Mesendoderm (in vitro differentiated cells): ENCODE results near the gene GALNT5.

Experiments
- DNase-seq: peaks from one replicate; pipeline ENCODE4 v3.0.0; 2013
- H2AK5ac ChIP-seq: 2 replicates; pipeline ENCODE4 v1.6.1; 2013; ENCODE audit warnings: low read length, inconsistent platforms
- H2BK120ac ChIP-seq: 2 replicates; pipeline ENCODE4 v1.6.1; 2013; ENCODE audit warnings: low read depth, mild to moderate bottlenecking, low read length, moderate library complexity, mixed read lengths
- H2BK15ac ChIP-seq: replicated peaks from 2 replicates; pipeline ENCODE4 v1.6.1; 2013; ENCODE audit warnings: low read depth, mild to moderate bottlenecking, moderate library complexity
- H2BK5ac ChIP-seq: 2 replicates; pipeline ENCODE4 v1.6.1; 2013; ENCODE audit warnings: low read length, inconsistent platforms
- H3K18ac ChIP-seq: 2 replicates; pipeline ENCODE4 v1.6.1; 2013; ENCODE audit warnings: mild to moderate bottlenecking, low read length, mixed read lengths
- H3K23ac ChIP-seq: one replicate; pipeline ENCODE4 v1.6.1; 2013; ENCODE audit warnings: low read length
- H3K27ac ChIP-seq: 2 replicates; pipeline ENCODE4 v1.5.1; 2013; ENCODE audit warnings: low read depth, mild to moderate bottlenecking, inconsistent platforms, low read length, moderate library complexity
- H3K27me3 ChIP-seq: 2 replicates; pipeline ENCODE4 v1.6.1; 2013; ENCODE audit warnings: low read length, control low read depth, mild to moderate bottlenecking, inconsistent platforms; ENCODE audit not compliant: insufficient read depth, poor library complexity
- H3K36me3 ChIP-seq: 2 replicates; pipeline ENCODE4 v1.6.1; 2013; ENCODE audit warnings: low read length, inconsistent platforms; ENCODE audit not compliant: control insufficient read depth, insufficient read depth
- H3K4ac ChIP-seq: one replicate; pipeline ENCODE4 v1.6.1; 2013; ENCODE audit warnings: low read depth, mild to moderate bottlenecking, low read length, moderate library complexity
- H3K4me1 ChIP-seq: 2 replicates; pipeline ENCODE4 v1.6.1; 2013; ENCODE audit warnings: low read depth, low read length, inconsistent platforms; ENCODE audit not compliant: control insufficient read depth
- H3K4me2 ChIP-seq: 2 replicates; pipeline ENCODE4 v1.6.1; 2013; ENCODE audit warnings: low read length
- H3K4me3 ChIP-seq: 2 replicates; pipeline ENCODE4 v1.5.1; 2013; ENCODE audit warnings: mild to moderate bottlenecking, low read length
- H3K56ac ChIP-seq: one replicate; pipeline ENCODE4 v1.6.1; 2013; ENCODE audit warnings: low read length
- H3K79me1 ChIP-seq: 2 replicates; pipeline ENCODE4 v1.6.1; 2013; ENCODE audit warnings: low read length, inconsistent platforms
- H3K79me2 ChIP-seq: 2 replicates; pipeline ENCODE4 v1.6.1; 2013; ENCODE audit warnings: mild to moderate bottlenecking, low read length; ENCODE audit not compliant: control insufficient read depth, insufficient read depth
- H3K9ac ChIP-seq: 2 replicates; pipeline ENCODE4 v1.6.1; 2013; ENCODE audit warnings: low read length, inconsistent platforms
- H4K5ac ChIP-seq: one replicate; pipeline ENCODE4 v1.6.1; 2013; ENCODE audit warnings: low read length
- H4K8ac ChIP-seq: one replicate; pipeline ENCODE4 v1.6.1; 2013; ENCODE audit warnings: low read depth, mild to moderate bottlenecking, control low read depth, low read length, moderate library complexity
- WGBS: extraction: QIAGEN DNeasy Blood & Tissue Kit; methylation state at CpG from one replicate; pipeline ENCODE4 v1.1.7; 2013; ENCODE audit warnings: low lambda C conversion rate, missing lambda C conversion rate; ENCODE audit not compliant: insufficient coverage; ENCODE audit errors: extremely low coverage; 5-methylcytosine and 5-hydroxymethylcytosine counted together

The GALNT5 gene

DNA sequence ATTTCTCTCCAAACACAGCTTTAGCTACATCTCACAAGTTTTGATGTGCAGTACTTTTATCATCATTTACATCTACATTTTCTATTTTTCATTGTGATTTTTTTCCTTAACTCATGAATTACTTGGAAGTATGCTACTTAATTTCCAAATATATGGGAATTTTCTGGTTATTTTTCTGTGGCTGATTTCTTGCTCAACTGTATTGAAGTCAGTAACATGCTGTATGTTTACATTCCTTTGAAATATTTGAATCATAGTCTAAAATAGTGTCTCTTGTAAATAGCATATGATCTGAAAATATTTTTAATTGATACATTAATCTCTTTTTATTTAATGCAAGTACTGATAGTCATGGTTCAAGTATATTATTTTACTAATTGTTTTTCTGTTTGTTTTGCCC is 26.0 kb upstream of the GALNT5 start:
- Histone ChIP-seq H2BK120ac (no peak overlapping the region), H4K8ac (no peak overlapping the region), H3K4me1 (no peaks in the 10 kb centered on the region), H4K5ac (no peak overlapping the region), H2BK15ac (no peak overlapping the region), H2AK5ac (no peak overlapping the region), H3K79me1 (no peaks in the 10 kb centered on the region), H3K27me3 (no peaks in the 10 kb centered on the region), H2BK5ac (no peak overlapping the region), H3K4ac (no peak overlapping the region), H3K27ac (no peak overlapping the region), H3K18ac (no peak overlapping the region), H3K56ac (no peak overlapping the region), H3K4me3 (no peak overlapping the region), H3K9ac (no peak overlapping the region), H3K36me3 (no peaks in the 10 kb centered on the region), H3K4me2 (no peak overlapping the region), H3K79me2 (no peaks in the 10 kb centered on the region), H3K23ac (no peak overlapping the region)
- no peak for DNase-seq

DNA sequence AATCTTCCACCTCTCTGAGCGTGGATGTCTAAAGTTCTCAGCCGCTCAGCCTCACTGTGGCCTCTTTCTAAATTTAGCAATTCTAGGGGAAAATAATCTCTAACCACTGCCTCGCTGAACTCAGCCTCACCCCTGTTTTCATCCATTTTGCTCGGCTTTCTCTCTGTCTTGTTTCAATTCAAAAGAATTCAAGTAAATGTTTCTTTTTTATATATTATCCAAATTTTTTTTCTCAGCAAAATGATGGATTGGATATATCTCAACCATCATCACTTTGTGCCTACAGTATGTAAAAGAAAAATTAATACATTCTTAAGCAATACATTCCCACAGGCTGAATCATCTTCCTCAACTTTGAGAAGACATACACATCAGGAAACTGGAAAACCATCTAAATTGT is 24.0 kb upstream of the GALNT5 start:
- WGBS: no CpG with 5 or more reads among the region's 4 CpGs
- no peak overlapping the region for H2BK120ac ChIP-seq

DNA sequence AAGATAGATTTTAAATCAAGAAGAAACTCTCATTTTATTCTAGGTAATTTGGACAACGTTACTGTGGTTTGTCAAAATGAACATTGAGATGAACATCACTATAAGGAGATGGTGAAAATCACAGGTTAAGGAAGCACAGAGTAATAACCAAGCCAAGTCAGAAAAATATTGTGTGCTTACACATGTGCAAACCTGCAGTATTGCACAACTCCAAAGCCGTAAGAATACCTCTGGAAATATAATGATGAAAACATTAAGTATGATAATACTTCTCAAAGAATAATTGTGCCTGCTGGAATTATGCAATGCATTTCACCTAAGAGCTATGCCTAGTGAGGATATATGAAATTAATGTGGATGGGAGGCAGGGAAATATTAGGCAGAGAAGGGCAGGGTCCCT is 21.1 kb upstream of the GALNT5 start:
- Histone ChIP-seq H3K18ac (no peak overlapping the region), H3K27ac (no peak overlapping the region), H2AK5ac (no peak overlapping the region), H3K9ac (no peak overlapping the region), H3K4ac (no peak overlapping the region), H4K8ac (no peak overlapping the region), H3K36me3 (no peaks in the 10 kb centered on the region), H3K23ac (no peak overlapping the region), H2BK15ac (no peak overlapping the region), H3K4me2 (no peak overlapping the region), H3K4me1 (no peaks in the 10 kb centered on the region), H3K4me3 (no peak overlapping the region), H3K79me2 (no peaks in the 10 kb centered on the region), H3K27me3 (no peaks in the 10 kb centered on the region), H3K79me1 (no peaks in the 10 kb centered on the region), H4K5ac (no peak overlapping the region), H3K56ac (no peak overlapping the region), H2BK5ac (no peak overlapping the region), H2BK120ac (no peak overlapping the region)
- DNase-seq: no peak
- no CpG with 5 or more reads among the region's 2 CpGs for WGBS

More for the DNA sequence above, 24.0 kb upstream of the GALNT5 start:
- H3K9ac ChIP-seq: no peak overlapping the region
- no peaks in the 10 kb centered on the region for H3K36me3 ChIP-seq
- H3K23ac ChIP-seq: no peak overlapping the region
- DNase-seq: no peak
- no peak overlapping the region for H3K18ac ChIP-seq
- H2AK5ac ChIP-seq: no peak overlapping the region
- no peak overlapping the region for H3K4me3 ChIP-seq
- no peak overlapping the region for H2BK5ac ChIP-seq
- no peaks in the 10 kb centered on the region for H3K79me2 ChIP-seq
- no peak overlapping the region for H3K4me2 ChIP-seq
- H4K8ac ChIP-seq: no peak overlapping the region
- no peaks in the 10 kb centered on the region for H3K79me1 ChIP-seq
- no peak overlapping the region for H3K4ac ChIP-seq
- H2BK15ac ChIP-seq: no peak overlapping the region
- H3K27me3 ChIP-seq: no peaks in the 10 kb centered on the region
- no peaks in the 10 kb centered on the region for H3K4me1 ChIP-seq
- no peak overlapping the region for H3K27ac ChIP-seq
- H4K5ac ChIP-seq: no peak overlapping the region
- no peak overlapping the region for H3K56ac ChIP-seq

DNA sequence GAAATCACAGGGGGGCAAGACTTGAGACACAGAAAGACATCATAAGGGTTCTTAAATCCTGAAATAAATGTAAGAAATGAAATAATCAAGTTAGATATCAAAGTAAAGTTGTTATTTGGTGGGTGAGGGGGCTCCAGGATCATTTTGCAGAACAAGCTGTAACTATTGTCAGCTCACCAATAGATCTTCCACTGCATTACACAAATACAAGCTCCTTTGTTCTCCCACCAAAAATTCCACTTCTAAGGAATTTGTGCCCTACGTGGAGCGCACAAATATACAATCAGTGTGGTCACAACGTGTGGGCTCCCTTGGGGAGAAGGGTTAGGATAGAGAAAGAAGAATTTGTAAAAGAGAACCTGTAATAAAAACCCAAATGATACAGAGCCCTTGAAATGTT is 19.2 kb upstream of the GALNT5 start:
- H4K8ac ChIP-seq: no peak overlapping the region
- H4K5ac ChIP-seq: no peak overlapping the region
- WGBS: no CpG with 5 or more reads among the region's 3 CpGs
- no peak overlapping the region for H3K18ac ChIP-seq
- no peaks in the 10 kb centered on the region for H3K27me3 ChIP-seq
- no peak overlapping the region for H2BK120ac ChIP-seq
- DNase-seq: no peak
- H2AK5ac ChIP-seq: no peak overlapping the region
- no peak overlapping the region for H3K4me3 ChIP-seq
- no peaks in the 10 kb centered on the region for H3K4me1 ChIP-seq
- no peaks in the 10 kb centered on the region for H3K79me2 ChIP-seq
- H3K79me1 ChIP-seq: no peaks in the 10 kb centered on the region
- no peak overlapping the region for H2BK5ac ChIP-seq
- no peak overlapping the region for H3K9ac ChIP-seq
- H3K27ac ChIP-seq: no peak overlapping the region
- H3K36me3 ChIP-seq: no peaks in the 10 kb centered on the region
- H3K4ac ChIP-seq: no peak overlapping the region
- no peak overlapping the region for H3K56ac ChIP-seq
- H2BK15ac ChIP-seq: no peak overlapping the region
- no peak overlapping the region for H3K4me2 ChIP-seq
- H3K23ac ChIP-seq: no peak overlapping the region

DNA sequence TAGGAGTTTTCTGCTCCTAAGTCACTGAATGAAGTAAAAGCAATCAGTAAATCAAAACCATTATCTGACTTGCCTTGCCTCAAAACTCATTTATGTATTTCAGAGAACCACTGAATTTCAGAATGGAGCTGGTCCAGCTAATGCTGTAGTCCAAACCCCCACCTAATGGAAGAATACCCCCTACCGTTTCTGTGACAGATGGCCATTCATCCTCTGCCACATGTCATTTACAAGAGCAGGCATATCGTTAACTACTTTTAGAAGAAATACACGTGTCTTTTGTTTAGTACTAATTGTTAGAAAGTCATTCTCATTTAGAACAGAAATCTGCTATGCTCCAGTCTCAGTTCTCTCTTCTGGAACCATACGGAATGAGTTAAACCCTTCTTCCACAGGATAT is 12.8 kb upstream of the GALNT5 start:
- Histone ChIP-seq H3K9ac (no peak overlapping the region), H4K5ac (no peak overlapping the region), H3K27me3 (no peaks in the 10 kb centered on the region), H3K4me1 (peaks cover 3% of the 10 kb centered on the region), H3K18ac (no peak overlapping the region), H3K79me2 (no peaks in the 10 kb centered on the region), H3K79me1 (no peaks in the 10 kb centered on the region), H2BK120ac (no peak overlapping the region), H3K36me3 (no peaks in the 10 kb centered on the region), H2BK15ac (no peak overlapping the region), H3K4me3 (no peak overlapping the region), H3K23ac (no peak overlapping the region), H3K4ac (no peak overlapping the region), H4K8ac (no peak overlapping the region), H2BK5ac (no peak overlapping the region), H2AK5ac (no peak overlapping the region), H3K56ac (no peak overlapping the region), H3K4me2 (no peak overlapping the region), H3K27ac (no peak overlapping the region)
- DNase-seq: no peak
- WGBS: no CpG with 5 or more reads among the region's 4 CpGs

DNA sequence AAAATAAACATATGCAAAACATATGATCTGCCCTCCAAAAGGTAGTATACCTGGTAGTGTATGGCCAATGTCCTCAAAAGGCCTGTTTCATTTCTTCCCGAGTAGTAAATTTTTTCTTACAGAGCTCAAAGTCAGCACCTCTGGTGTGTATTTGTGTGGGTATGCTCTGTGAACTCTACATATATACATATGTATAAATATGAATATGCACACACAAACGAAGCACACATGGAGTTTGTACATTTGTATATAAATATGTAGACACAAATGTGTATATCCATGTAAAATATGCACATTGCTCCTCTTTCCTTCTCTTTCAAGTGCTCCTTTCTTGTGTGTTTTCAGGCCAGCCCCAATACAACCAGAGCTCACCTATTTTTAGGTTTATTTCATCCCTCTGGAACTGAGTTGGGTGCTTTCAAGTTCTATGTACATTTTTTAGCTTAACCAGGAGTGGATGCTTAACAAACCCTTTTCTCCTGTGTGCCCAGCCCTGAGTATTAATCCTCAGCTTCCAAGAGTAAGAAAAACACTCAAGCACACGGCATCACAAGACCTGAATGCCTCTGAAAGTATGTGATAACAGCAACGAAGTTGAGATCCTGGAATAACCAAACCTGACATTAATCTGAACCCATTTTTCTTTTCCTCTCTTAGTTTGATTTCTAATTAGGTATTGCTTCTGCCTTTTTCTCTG is 12.2 kb upstream of the GALNT5 start:
- Histone ChIP-seq H2BK15ac (no peak overlapping the region), H3K36me3 (no peaks in the 10 kb centered on the region), H3K18ac (no peak overlapping the region), H2AK5ac (no peak overlapping the region), H3K4ac (no peak overlapping the region), H4K8ac (no peak overlapping the region), H3K56ac (no peak overlapping the region), H3K79me2 (no peaks in the 10 kb centered on the region), H3K79me1 (no peaks in the 10 kb centered on the region), H3K27ac (no peak overlapping the region), H2BK120ac (no peak overlapping the region), H3K4me3 (no peak overlapping the region), H3K9ac (no peak overlapping the region), H3K27me3 (no peaks in the 10 kb centered on the region), H4K5ac (no peak overlapping the region), H3K4me2 (no peak overlapping the region), H3K4me1 (peaks cover 3% of the 10 kb centered on the region), H2BK5ac (no peak overlapping the region), H3K23ac (no peak overlapping the region)
- no CpG with 5 or more reads among the region's 4 CpGs for WGBS
- no peak for DNase-seq
